ENCODE results near the gene ATP6V1F. TPM values are rescaled to one million over a fixed set of nuclear protein-coding genes. Genes with fewer than 3 reads are reported as not detected.

ATP6V1F gene
- total RNA-seq, 2 experiments from 2014 or later, result 108 to 155 TPM

- H3K27ac ChIP-seq (ENCODE audit: low read depth, low read length, poor library complexity, severe bottlenecking), result no peak overlapping the region
- no peaks in the 10 kb centered on the region for H3K9me2 ChIP-seq (ENCODE audit: insufficient read depth, low read length)
- no TSS peak for BruUV-seq (replicated peaks)
- DNase-seq (ENCODE audit: low spot score), result no peak
- ChIA-PET CTCF (ENCODE audit: unreplicated experiment) (no interaction called here), POLR2A (no interaction called here)
- TF ChIP-seq EZH2phosphoT487 (IDR thresholded peaks at IDR 0.05; ENCODE audit: borderline replicate concordance, low read depth, low read length) (no peak), CTCF (conservative IDR thresholded peaks at IDR 0.05; ENCODE audit: low read length) (no peak)
- H3K4me2 ChIP-seq (ENCODE audit: low read length), result no peak overlapping the region
- H3K9me3 ChIP-seq (ENCODE audit: low read length), result no peaks in the 10 kb centered on the region
- no peak overlapping the region for H3K4me3 ChIP-seq (ENCODE audit: low read depth, low read length, poor library complexity, severe bottlenecking)
- H4K20me1 ChIP-seq (ENCODE audit: insufficient read depth, low read length), result no peaks in the 10 kb centered on the region
- H3K79me2 ChIP-seq (ENCODE audit: insufficient read depth, low read depth, low read length), result no peaks in the 10 kb centered on the region
- H3K4me1 ChIP-seq (ENCODE audit: insufficient read depth, low read length, poor library complexity, severe bottlenecking), result peaks cover under 1% of the 10 kb centered on the region
- H3K36me3 ChIP-seq (ENCODE audit: insufficient read depth, low read length), result no peaks in the 10 kb centered on the region
- H2AFZ ChIP-seq (ENCODE audit: low read length), result no peak overlapping the region
- intact Hi-C loops (cut with micrococcal nuclease; ENCODE audit: unreplicated experiment), result no loop called here
Measured at GRCh38 chr7:128853799-128854198, 8.9 kb upstream of the ATP6V1F start.

- TF ChIP-seq EZH2phosphoT487 (IDR thresholded peaks at IDR 0.05; ENCODE audit: borderline replicate concordance, low read depth, low read length) (no peak), CTCF (conservative IDR thresholded peaks at IDR 0.05; ENCODE audit: low read length) (no peak)
- ChIA-PET POLR2A (no interaction called here), CTCF (ENCODE audit: unreplicated experiment) (no interaction called here)
- no peak for DNase-seq (ENCODE audit: low spot score)
- H3K79me2 ChIP-seq (ENCODE audit: insufficient read depth, low read depth, low read length), result no peaks in the 10 kb centered on the region
- no peaks in the 10 kb centered on the region for H3K36me3 ChIP-seq (ENCODE audit: insufficient read depth, low read length)
- H3K4me3 ChIP-seq (ENCODE audit: low read depth, low read length, poor library complexity, severe bottlenecking), result no peak overlapping the region
- no TSS peak for BruUV-seq (replicated peaks)
- no peaks in the 10 kb centered on the region for H4K20me1 ChIP-seq (ENCODE audit: insufficient read depth, low read length)
- H3K4me1 ChIP-seq (ENCODE audit: insufficient read depth, low read length, poor library complexity, severe bottlenecking), result peaks cover 6% of the 10 kb centered on the region
- H3K4me2 ChIP-seq (ENCODE audit: low read length), result no peak overlapping the region
- H3K9me2 ChIP-seq (ENCODE audit: insufficient read depth, low read length), result no peaks in the 10 kb centered on the region
- no peak overlapping the region for H3K27ac ChIP-seq (ENCODE audit: low read depth, low read length, poor library complexity, severe bottlenecking)
- intact Hi-C loops (cut with micrococcal nuclease; ENCODE audit: unreplicated experiment), result no loop called here
- no peaks in the 10 kb centered on the region for H3K9me3 ChIP-seq (ENCODE audit: low read length)
- no peak overlapping the region for H2AFZ ChIP-seq (ENCODE audit: low read length)
Measured at GRCh38 chr7:128854396-128854795, 8.3 kb upstream of the ATP6V1F start.

DNA sequence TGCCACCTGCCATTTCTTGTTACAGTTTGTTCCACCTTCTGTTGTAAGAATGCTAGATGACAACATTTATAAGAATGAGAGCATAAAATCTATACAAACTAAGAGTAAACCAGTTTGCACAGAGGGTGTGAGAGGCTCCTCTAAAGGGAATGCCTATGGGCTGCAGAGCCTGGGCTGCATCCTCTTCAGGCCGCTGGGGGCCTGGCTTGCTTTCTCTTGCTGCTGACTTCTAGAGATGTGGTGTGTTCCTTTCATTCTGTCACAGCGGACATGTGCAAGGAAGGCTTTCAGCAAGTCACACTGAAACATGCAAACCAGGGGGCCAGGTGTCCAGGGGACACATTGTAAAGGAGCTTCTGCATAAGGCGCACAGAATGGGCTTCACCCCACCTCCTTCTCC lies 7.1 kb upstream of the ATP6V1F start:
- no TSS peak for BruUV-seq (replicated peaks)
- POLR2A ChIA-PET, result interaction anchor here (1.0 kb wide), 1 partner anchor 234 kb away, joined by 6 read pairs; no protein-coding TSS in a partner anchor
- no peaks in the 10 kb centered on the region for H3K9me2 ChIP-seq (ENCODE audit: insufficient read depth, low read length)
- H3K4me2 ChIP-seq (ENCODE audit: low read length), result no peak overlapping the region
- no peaks in the 10 kb centered on the region for H4K20me1 ChIP-seq (ENCODE audit: insufficient read depth, low read length)
- TF ChIP-seq CTCF (conservative IDR thresholded peaks at IDR 0.05; ENCODE audit: low read length) (no peak), EZH2phosphoT487 (IDR thresholded peaks at IDR 0.05; ENCODE audit: borderline replicate concordance, low read depth, low read length) (no peak)
- CTCF ChIA-PET (ENCODE audit: unreplicated experiment), result interaction anchor here (0.6 kb wide), 1 partner anchor 45 kb away, joined by 3 read pairs; no protein-coding TSS in a partner anchor
- H3K27ac ChIP-seq (ENCODE audit: low read depth, low read length, poor library complexity, severe bottlenecking), result no peak overlapping the region
- no peaks in the 10 kb centered on the region for H3K79me2 ChIP-seq (ENCODE audit: insufficient read depth, low read depth, low read length)
- intact Hi-C loops (cut with micrococcal nuclease; ENCODE audit: unreplicated experiment), result no loop called here
- H3K4me1 ChIP-seq (ENCODE audit: insufficient read depth, low read length, poor library complexity, severe bottlenecking), result peaks cover 18% of the 10 kb centered on the region
- no peaks in the 10 kb centered on the region for H3K36me3 ChIP-seq (ENCODE audit: insufficient read depth, low read length)
- peak; percentile 32 for DNase-seq (ENCODE audit: low spot score)
- H3K9me3 ChIP-seq (ENCODE audit: low read length), result no peaks in the 10 kb centered on the region
- H2AFZ ChIP-seq (ENCODE audit: low read length), result no peak overlapping the region
- H3K4me3 ChIP-seq (ENCODE audit: low read depth, low read length, poor library complexity, severe bottlenecking), result no peak overlapping the region

All from OCI-LY7 (cell line).